GM12875 (cell line): ENCODE data around the gene ISYNA1.

Experiments used
- H3K4me3 ChIP-seq: one replicate; pipeline ENCODE4 v1.5.1; 2011; ENCODE audit warnings: low read depth, low read length, control low read depth
- CTCF ChIP-seq: IDR thresholded peaks from 2 replicates; pipeline ENCODE4 v1.5.1; 2011; ENCODE audit warnings: low read depth, mild to moderate bottlenecking, control low read depth, inconsistent platforms, low read length, moderate library complexity, borderline replicate concordance; ENCODE audit not compliant: insufficient read depth

ISYNA1 gene

GRCh38 chr19:18426416-18426767 lies 11.5 kb downstream of the ISYNA1 start:
- no peak for TF ChIP-seq CTCF
- H3K4me3 ChIP-seq: no peak overlapping the region

- no peak overlapping the region for H3K4me3 ChIP-seq
- no peak for TF ChIP-seq CTCF
Observed at GRCh38 chr19:18425515-18426415, 12.2 kb downstream of the ISYNA1 start.

- no peak overlapping the region for H3K4me3 ChIP-seq
- no peak for TF ChIP-seq CTCF
Observed at GRCh38 chr19:18424890-18425514, 12.9 kb downstream of the ISYNA1 start.

- no peak for TF ChIP-seq CTCF
- H3K4me3 ChIP-seq: no peak overlapping the region
Observed at GRCh38 chr19:18424122-18424889, 13.6 kb downstream of the ISYNA1 start.

- no peak for TF ChIP-seq CTCF
- peak overlapping the region; percentile 10 for H3K4me3 ChIP-seq
Observed at GRCh38 chr19:18423258-18424020, 14.5 kb downstream of the ISYNA1 start.

GRCh38 chr19:18422530-18423191 lies 15.3 kb downstream of the ISYNA1 start:
- TF ChIP-seq CTCF: no peak
- H3K4me3 ChIP-seq: peak overlapping the region; percentile 31
